Measurements from ENCODE around the gene CBR4.
"Not testable (repeated sequence)": the region's sequence is repeated elsewhere in the genome, so short reads cannot be mapped to it uniquely, and the experiment has no call there.

CBR4 gene

DNA sequence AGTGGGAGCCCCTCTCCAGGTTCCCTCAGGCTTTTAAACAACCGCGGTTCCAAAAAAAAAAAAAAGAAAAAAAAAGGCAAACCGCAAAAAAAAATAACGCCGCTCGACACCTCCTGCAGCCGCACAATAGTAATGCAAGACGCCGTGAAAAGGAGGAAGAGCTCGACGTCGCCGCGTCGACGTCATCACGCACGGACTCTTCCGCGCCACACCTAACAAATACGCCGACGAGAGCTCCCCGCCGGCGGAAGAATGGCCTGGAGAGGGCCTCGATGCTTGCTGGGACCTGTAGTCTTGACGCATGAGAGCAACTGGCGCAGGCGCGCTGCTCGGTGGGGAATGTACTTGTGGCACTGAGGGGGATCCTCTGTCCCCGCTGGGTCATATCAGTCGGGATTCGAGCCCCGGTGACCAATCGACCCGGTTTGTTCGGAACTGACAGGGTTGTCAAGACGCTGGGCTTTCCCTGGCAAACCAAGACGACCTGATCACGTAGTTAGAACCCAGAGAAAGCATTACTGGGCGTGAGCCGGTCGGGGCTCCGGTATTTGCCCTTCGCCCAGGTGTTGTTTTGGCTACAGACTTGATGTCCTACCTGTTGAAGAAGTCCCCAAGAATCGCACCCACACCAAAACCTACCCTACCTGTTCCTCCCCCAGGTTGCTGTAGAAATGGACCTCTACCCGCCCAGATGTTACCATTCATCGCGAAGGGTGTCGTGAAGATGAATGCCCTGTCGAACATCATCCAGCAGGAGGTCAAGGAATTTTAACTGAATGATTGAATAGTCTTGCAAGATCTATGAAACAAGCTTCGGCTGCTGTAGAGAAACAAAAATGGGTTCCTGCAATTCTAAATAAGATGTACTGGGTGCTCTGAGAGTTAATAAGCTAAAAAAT is at the start of gene CBR4:
Gene CBR4 (minus strand): TSS at position 131 of the 899 bp plus-strand sequence. CDS start 166 bp downstream, outside the sequence.
- peak; percentile 93 for DNase-seq

DNA sequence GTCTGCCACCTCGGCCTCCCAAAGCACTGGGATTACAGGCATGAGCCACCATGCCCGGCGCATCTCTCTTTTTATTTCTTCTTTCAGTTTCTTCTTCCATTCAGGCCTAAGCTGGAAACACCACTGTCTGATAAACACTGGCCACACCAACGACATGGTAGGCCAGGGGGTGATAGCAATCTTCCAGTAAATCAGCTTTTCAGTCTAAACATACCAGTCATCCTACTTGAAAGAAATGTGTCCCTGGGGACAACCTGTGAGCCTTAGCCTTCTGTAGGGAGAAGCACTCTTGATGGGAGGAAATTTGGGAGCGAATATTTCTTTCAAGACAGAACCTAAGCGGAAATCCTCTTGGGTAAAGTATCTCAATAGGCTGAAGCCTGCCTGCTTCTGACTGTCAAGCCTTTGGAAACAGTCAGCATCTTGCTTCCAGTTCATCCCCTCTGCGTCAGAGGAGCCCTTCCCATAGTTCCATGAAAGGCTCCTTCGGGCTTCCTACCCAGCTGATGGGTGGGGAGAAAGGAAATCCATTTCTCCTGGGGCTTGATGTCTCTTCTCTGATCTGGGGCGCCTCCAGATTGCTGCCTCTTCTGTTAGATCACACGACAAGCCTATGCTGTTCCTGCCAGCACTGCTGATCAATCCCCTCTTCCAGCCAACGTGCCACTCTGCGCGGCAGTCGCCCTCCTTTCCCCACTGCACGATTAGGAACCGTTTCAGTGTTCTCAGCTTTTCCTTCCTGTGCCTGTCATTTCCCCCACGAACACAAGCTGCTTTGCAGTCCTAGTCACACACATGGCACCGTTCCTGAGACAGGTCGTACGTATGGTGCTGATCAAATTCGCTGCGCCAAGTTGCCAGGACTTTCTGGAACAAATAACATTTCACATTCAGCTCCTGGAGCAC is 49.5 kb upstream of the CBR4 start:
- DNase-seq: no peak

DNA sequence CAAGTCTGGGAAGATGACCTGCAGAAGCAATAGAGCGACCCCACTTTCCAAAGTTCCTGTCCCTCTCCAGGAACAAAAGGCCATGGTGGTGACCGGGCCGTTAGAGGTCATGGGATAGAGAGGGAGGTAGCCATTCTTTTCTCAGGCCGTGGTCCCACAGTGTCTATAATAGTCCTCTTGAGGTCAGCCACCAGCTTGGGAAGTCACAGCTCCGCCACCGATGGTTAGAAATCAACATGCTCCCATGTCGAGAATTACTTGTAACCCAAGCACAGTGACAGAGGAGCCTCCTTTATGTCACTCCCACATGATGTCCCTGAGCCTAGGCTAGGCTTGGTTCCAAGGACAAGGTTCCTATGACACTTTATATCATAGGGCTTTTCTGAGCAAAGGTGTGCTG is 48.3 kb upstream of the CBR4 start:
- DNase-seq: no peak

DNA sequence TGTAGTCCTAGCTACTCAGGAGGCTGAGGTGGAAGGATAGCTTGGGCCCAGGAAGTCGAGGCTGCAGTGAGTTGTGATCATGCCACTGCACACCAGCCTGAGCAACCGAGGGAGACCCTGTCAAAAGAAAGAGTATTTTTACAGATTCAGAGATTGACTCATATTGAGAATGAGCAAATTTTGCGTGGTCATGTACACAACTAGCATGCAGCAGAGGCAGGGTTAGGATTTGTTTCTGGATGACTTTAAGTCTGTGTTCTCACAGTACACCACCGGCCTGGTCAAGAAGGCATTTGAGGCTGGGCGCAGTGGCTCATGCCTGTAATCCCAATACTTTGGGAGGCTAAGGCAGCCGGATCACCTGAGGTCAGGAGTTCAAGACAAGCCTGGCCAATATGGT is 44.8 kb upstream of the CBR4 start:
- DNase-seq: no peak

DNA sequence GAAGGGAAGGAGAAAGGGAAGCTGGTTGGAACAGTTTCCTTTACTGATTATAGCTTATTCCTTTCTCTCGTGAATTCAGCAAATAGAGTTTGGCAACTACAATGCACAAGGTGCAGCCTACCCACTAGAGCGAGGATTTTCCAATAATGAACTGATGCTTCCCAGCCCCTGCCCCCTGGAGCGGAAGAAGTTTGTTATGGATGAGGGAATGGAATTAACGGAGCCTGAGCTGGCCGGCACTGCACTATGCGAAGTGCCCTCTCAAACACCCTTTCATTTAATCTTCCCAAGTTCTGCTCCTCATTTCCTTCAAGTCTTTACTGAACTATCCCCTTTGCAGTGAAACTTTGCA is 42.5 kb upstream of the CBR4 start:
- no peak for DNase-seq

DNA sequence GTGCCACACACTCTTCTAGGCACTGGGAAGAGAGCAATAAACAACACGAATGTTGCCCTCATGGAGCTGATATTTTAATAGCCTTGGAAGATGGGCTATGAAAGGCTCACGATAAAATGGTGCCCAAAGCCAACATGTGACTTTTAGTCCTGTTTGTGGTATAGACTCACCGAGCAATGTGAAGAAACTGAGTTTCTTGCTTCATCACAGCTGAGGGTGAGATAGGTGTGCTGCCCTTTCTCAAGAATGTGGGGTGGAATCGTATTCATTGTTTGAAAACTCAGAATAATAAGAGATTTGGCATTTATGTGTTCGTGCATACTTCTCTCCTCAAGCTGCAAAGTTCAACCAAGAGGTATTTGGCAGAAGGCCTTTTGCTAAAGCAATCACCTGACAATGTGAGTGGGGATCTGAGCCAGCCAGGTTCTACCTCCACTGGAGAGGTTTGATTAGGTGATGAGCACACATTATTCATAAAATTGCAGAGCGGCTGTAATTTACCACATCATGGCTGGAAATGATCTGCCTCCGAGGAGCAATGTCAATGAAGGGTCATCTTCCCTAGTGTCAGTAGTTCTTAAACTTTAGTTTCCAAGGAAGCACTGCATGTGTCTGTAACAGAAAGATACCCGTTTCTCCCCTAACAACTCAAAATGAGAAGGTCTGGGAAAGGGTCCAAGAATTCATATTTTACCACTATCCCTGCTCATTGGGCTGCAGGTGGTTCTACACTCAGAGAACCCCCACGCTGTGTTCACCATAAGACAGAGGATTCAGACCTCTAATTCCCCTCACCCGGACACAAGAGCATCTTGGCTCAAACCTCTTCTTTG is 41.9 kb upstream of the CBR4 start:
- DNase-seq: no peak

DNA sequence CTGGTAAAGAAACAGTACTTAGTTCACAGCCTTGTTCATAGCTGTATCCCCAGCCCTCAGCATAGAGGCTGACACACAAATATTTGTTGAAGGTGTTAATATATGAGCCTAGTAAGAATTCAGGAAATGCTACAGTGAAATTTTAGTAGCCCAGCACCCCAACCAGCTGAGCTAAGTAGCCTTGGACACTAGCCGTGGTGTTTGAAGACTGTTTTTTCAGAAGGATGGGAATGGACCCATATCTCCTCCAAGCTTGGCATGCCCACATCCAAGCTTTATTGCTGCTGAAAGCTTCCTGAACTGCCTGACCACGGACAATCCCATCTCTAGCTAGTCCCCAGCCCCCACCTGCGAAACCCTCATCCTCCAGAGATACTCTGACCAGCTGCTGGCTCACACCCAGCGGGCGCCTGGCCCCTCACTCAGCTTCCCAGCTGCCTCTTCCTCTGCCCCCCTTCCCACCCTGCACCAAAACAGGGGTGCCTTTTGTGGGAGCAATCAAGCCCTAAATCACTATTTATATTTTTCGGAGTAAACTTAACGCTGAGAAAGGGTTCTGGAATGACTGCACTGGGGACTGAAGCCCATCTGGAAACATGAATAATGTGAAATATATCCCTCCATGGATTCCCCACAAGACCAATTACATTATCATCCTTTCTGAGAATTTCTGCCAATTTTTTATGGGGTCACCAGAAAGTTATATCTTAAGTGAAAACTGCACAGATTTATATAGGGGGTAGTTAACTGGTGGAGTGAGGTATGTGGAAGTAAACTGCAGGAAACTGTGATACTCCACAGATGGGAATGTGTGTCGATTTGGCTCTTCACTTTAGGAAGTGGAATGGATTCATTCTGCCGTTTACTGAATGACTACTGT is 41.1 kb upstream of the CBR4 start:
- no peak for DNase-seq

DNA sequence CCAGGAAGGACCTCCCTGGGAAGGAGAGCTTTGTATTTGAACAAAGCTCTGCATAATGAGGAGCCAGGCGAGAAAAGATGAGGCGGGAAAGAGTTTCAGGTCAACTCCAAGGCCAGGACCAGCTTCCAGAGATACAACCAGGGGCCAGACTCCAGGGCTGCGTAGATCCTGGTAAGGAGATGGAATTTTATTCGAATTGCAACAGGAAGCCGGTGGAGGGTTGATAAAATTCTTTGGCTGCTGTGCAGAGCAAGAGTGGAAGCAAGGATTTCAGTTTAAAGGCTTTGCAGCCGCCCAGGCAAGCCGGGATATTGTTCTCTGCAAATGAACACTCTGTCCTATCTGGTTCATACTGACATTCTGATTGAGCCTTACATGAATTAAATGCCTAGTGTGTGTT is 40.2 kb upstream of the CBR4 start:
- no peak for DNase-seq

DNA sequence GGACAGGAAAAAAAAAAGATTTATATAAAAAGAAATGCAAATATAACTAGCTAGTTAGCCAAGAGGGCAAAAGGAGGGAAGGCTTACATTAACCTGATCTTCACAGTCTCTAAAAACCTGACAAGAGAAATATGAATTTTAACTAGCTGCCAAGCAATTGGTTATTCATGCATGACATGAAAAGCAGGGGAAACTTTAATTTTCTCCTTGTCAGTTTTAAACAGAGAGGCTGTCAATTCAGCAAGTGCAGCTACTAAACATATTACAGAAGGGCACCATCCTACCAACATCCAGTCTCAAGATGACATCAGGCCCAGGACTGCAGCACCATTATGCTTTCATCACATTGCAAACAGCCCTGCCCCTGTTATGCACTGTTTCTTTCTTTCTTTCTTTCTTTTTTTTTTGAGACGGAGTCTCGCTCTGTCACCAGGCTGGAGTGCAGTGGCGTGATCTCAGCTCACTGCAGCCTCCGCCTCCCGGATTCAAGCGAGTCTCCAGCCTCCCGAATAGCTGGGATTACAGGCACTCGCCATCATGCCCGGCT is 38.9 kb upstream of the CBR4 start:
- no peak for DNase-seq

DNA sequence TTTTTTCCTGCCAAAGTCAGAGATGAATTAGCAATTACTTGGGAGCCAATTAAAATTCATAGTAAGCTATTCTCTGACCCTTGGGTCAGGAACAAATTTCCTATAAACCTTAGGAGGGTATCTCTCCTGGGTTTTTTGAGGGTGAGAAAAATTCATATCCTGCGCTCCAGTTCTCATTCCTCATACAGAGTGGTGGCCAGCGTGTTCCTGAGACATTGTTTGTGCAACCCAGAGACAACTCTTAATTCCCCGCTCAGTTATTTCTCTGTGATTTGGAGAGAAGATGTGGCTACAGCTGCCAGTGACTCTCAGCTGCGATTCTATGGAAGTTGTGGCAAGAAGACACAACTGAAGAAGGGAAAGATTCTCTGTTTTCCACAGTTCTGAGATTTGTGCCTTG is 37.9 kb upstream of the CBR4 start:
- DNase-seq: no peak

DNA sequence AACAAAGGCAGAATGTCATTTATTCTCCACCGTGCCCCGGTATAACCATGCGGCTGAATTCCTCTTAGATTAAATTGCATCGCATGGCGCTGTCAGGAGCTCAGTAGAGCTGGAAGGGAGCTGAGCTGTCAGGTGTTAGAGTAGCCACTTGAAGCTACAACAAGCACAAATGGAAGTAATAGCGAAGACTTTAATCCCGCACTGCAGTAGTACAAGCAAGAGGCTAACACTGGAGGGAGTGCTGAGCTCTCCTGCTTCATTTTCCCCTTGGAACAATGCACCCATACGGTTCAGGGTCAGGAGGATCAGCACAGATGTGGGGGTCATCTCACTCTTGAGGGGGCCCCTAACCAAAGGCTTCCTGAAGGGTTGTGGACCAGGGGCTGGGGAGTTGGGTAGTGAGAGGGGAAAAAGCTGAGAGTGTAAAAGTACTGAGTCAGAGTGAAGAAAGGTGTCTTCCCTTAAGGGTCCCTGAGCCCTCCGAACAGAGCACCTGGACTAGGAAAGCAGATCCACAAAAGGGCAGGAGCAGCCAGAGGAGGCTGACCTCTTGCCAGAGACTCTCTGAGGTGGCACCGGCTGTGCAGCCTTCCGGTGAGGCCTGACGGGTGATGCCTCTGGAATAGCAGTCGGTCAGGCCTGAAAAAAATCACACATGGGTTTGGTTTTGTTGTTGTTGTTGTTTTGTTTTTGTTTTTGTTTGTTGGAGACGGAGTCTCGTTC is 36.0 kb upstream of the CBR4 start:
- no peak for DNase-seq

DNA sequence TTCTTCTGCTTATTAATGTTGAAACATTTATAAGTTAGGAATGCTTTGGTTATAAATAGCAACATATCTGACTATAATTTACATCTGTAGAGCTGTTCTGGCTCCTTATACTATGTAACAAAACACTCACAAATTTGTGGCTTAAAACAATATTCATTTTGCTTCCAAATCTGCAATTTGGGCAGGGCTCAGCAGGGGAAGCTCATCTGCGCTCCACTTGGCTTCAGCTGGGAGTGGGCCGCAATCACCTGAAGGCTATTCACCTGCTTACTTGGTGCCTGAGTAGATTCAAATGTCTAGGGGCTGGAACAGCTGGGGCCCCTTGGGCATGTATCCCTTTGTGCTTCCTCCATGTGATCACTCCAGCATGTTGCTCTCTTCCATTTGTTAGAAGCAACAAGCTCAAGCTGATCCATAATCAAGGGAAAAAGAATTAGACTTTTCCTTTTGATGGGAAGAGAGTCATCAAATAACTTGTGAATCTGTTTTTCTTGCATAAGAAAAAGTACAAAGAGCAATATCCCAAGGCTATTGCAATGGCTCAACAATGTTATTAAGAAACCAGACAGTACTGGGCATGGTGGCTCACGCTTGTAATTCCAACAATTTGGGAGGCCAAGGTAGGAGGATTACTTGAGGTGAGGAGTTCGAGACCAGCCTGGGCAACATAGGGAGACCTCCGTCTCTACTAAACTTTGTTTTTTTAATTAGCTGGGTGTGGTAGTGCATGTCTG is 34.8 kb upstream of the CBR4 start:
- no peak for DNase-seq

DNA sequence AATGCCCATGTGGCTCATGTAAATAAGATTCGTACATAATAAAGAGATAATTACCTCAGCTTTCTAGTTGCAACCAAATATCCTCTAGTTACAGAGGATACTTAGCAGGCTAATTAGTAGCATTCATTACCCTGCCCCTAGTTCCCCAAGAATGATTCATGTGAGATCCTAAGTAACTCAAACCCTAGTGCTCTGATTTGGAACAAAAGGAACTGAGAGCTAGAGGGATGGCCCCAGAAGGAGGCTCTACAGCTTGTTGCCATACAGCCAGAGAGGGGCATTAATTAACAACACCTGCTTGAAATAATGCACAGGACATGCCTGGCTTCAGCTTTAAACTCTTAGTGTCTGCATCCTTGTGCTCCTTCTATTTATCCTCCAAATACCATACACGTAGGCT is 32.6 kb upstream of the CBR4 start:
- DNase-seq: no peak

DNA sequence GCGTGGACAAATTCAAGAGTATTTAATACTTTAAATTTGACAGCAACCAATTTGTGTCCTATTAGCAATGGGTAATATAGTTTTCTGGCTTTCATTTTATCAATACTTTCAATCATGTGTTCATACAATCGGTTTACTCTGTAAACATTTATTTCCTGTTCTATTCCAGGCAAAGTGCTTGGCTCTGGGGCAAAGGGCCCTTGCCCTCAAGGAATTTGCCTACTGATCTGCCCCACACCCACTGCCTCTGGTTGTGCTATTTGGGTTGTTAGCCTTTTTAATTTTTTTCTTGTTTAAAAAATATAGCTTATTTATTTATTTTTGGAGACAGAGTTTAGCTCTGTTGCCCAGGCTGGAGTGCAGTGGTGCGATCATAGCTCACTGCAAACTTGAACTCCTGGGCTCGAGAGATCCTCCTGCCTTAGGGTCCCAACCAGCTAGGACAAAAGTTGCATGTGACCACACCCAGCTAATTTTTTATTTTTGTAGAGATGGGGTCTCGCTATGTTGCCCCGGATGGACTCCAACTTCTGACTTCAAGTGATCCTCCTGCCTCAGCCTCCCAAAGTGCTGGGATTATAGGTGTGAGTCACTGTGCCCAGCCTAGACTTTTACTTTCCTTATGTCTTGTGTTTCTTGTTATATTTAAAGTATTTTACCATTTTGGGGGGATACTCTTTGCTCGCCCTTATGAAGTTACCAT is 30.7 kb upstream of the CBR4 start:
- DNase-seq: no peak

DNA sequence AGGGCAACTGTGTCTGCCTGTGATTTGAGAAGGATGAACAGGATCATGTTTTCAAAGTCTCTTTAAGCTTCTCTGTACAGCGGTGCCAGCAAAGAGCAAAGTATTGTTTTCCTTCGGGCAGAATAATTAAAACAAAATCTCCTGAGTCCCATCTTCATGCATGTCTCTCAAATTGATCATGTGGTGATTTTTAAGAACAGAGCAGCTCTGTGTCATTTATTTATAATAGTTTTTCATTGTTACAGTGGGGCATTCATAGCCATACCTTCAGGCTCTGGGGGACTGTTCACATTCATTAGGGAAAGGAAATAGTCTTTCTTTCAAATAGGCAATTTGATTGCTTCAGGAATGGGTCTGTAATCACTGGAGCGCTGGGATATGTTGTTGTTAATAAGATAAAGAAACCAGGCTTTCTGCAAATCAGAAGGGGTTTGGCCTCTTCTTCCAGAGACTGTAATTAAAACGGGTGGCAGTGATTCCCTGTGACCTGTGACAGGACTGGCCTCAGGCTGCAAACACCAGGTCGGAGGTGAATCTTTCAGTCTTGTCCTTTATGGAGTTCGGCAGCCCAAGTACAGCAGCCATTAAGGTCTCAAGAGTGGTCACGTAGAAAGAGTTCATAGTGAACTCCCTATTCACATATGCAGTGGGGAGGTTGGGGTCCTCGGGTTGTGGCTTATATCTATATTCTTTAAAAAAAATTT is 29.3 kb upstream of the CBR4 start:
- no peak for DNase-seq

DNA sequence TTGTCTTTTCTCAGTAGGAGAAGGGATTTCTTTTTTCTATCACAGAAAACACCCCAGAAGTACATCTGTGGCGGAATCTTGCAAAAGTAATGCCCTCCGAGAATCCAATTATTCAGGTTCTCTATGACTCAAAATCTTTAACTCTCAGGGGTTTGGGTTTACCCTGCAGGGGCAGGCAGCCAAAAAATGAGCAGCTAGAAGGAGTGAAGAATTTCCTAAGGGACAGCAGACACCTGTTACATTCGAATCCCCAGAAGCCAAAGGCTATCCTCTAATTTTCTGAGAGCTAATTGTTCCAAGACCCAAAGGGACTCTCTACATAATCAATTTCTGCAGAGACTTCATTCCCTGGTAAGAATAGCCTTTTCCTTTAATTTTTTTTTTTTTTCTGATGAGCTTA is 27.5 kb upstream of the CBR4 start:
- no peak for DNase-seq

DNA sequence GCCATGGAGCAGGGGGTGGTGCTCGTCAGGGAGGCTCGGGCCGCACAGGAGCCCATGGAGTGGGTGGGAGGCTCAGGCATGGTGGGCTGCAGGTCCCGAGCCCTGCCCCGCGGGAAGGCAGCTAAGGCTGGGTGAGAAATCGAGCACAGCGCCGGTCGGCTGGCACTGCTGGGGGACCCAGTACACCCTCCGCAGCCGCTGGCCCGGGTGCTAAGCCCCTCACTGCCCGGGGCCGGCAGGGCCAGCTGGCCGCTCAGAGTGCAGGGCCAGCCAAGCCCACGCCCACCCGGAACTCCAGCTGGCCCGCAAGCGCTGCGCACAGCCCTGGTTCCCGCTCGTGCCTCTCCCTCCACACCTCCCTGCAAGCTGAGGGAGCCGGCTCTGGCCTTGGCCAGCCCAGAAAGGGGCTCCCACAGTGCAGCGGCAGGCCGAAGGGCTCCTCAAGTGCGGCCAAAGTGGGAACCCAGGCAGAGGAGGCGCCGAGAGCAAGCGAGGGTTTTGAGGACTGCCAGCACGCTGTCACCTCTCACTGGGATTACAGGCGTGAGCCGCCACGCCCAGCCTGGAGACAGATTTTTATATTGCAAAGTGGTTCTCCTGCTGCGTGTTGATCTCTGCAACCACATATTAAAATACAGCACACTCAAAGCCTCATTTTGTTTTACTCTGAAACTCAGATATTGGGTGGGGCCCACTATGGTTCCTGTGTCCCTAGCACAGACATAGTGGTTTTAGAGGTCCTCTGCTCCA is 26.0 kb upstream of the CBR4 start:
- not testable (repeated sequence) for DNase-seq

DNA sequence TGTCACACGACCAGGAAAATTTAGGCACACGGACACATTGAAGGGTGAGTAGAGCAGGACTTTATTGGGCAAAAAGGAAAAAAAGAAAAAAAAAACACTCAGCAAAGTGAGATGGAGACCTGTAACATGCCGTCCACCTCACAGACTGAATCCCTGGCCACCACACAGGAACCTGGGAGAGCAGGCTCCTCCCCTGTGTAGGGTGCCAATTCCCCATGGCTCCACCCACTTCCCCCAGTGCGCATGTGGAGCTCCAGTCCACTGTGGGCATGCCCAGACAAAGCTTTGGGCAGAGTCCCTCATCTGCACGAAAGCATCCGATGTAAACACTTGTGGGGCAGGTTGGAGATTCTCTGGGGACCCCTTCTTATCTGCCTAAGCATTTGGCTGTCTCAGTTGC is 23.6 kb upstream of the CBR4 start:
- no peak for DNase-seq

All from activated CD4-positive, alpha-beta T cell treated with anti-CD3 and anti-CD28 coated beads for 1 hour (primary cell).